Lung (tissue), 12 donors: ENCODE results near the gene ACER3. TPM values are rescaled to one million over a fixed set of nuclear protein-coding genes. Genes with fewer than 3 reads are reported as not detected.

Experiments
- ATAC-seq: fragments of 200-7000 bp; cut with Tn5 transposase; one replicate; pipeline ENCODE4 v1.9.1; 2020; ENCODE audit warnings: moderate number of reproducible peaks; ENCODE audit not compliant: insufficient read depth, low FRiP score
- DNase-seq, 3 donors: peaks; one replicate each; pipeline ENCODE4 v3.0.0-alpha.2; 2013 to 2017
- H3K27ac ChIP-seq, 2 donors: one replicate each; pipeline ENCODE4 v1.5.1; 2013; ENCODE audit warnings: mild to moderate bottlenecking in 2 of 2, moderate library complexity in 2 of 2, control low read depth in 1 of 2, inconsistent platforms in 1 of 2, low read depth in 1 of 2, low read length in 1 of 2
- H3K27me3 ChIP-seq, 3 donors: one replicate each; pipeline ENCODE4 v1.5.1; 2013; ENCODE audit warnings: low read length in 2 of 3; ENCODE audit not compliant: control insufficient read depth in 3 of 3, insufficient read depth in 3 of 3
- H3K36me3 ChIP-seq, 4 donors: one replicate each; pipeline ENCODE4 v1.5.1; 2013; ENCODE audit warnings: low read length in 4 of 4, mild to moderate bottlenecking in 1 of 4, moderate library complexity in 1 of 4; ENCODE audit not compliant: control insufficient read depth in 4 of 4, insufficient read depth in 4 of 4
- H3K4me1 ChIP-seq, 5 donors: one replicate each; pipeline ENCODE4 v1.5.1; 2013; ENCODE audit warnings: low read length in 5 of 5, mild to moderate bottlenecking in 2 of 5, moderate library complexity in 1 of 5; ENCODE audit not compliant: control insufficient read depth in 5 of 5, insufficient read depth in 5 of 5
- H3K4me3 ChIP-seq: one replicate; pipeline ENCODE4 v1.5.1; 2013; ENCODE audit warnings: mild to moderate bottlenecking, control low read depth, moderate library complexity
- H3K9ac ChIP-seq, 2 donors: one replicate each; pipeline ENCODE4 v1.5.1; 2013; ENCODE audit warnings: low read length in 2 of 2, control low read depth in 1 of 2; ENCODE audit not compliant: insufficient read depth in 1 of 2
- H3K9me3 ChIP-seq, 4 donors: one replicate each; pipeline ENCODE4 v1.5.1; 2013; ENCODE audit warnings: low read length in 3 of 4, mild to moderate bottlenecking in 1 of 4, moderate library complexity in 1 of 4; ENCODE audit not compliant: control insufficient read depth in 4 of 4, insufficient read depth in 3 of 4
- CTCF ChIP-seq: IDR thresholded peaks from 2 replicates; pipeline ENCODE4 v1.5.1; 2012; ENCODE audit warnings: mild to moderate bottlenecking; ENCODE audit errors: control extremely low read depth, extremely low read depth
- WGBS, 2 donors: extraction: QIAGEN DNeasy Blood & Tissue Kit; methylation state at CpG; one replicate each; pipeline ENCODE4 v1.1.7; 2013; 5-methylcytosine and 5-hydroxymethylcytosine counted together
- polyA plus RNA-seq, 2 donors: library from polyadenylated mRNA; stranded (reverse); fragments of 200-250 nt; gene quantifications; one replicate each; pipeline ENCODE4 v1.2.1, GENCODE V29; 2013
- total RNA-seq, 2 donors: library from RNA; depleted of rRNA in 1 of 2; stranded (reverse); fragments of >200 nt in 1 of 2; gene quantifications; one replicate each; pipeline ENCODE4 v1.2.1, GENCODE V29; 2014 to 2021
- donor health status: control.
- donor health status: control.
- donor health status: Bipolar disorder and iron deficiency.
- donor health status: healthy.
- donor health status: DM: yes; HTN: yes; CAD: no.

The ACER3 gene
- total and polyA plus RNA-seq, 4 donors, result 7.9 to 37.0 (median 12.7) TPM

DNA sequence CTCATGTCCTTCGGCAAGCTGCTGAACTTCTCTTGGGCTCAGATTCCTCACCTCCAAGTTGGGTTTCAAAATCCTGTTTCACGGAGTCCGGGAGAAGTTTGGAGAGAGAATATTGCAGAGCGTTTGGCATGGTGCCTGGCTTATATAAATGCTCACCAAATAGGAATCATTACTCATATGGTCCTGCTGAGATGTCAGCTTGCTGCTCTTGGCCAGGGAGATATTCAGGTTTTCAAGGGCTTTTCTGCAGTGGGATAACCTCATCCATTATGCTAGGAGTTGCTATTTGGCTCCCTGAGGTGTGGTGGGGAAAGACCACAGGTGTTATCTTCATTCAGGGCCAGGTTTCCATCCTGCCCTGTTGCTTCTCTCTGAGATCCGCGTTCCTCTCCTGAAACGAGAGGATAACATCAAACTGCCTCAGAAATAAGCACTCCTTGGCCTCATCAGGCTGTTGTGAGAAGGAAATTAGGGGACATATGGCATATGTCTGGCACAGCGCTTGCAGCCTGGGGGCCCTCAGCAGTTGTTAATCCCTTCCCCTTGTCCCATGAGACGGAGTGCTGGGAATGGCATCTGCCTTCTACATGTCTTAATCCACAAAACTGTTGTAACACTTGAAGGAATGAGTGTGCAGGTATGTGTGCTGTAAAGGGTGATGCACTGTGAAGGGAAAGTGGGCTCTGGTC is 29.9 kb upstream of the ACER3 start:
- Histone ChIP-seq H3K4me1 (peaks cover 0 to 12% (median 7%) of the 10 kb centered on the region in 5 donors), H3K9ac (no peak overlapping the region), H3K4me3 (no peak overlapping the region), H3K36me3 (no peaks in the 10 kb centered on the region), H3K9me3 (no peaks in the 10 kb centered on the region), H3K27me3 (no peaks in the 10 kb centered on the region), H3K27ac (no peak overlapping the region)
- ATAC-seq (no peak), DNase-seq (peak in 1 of 3 donors; percentile 43)
- WGBS, 2 donors, result 68 to 80% methylated on average over 9 of the region's 9 CpGs
- no peak for TF ChIP-seq CTCF

DNA sequence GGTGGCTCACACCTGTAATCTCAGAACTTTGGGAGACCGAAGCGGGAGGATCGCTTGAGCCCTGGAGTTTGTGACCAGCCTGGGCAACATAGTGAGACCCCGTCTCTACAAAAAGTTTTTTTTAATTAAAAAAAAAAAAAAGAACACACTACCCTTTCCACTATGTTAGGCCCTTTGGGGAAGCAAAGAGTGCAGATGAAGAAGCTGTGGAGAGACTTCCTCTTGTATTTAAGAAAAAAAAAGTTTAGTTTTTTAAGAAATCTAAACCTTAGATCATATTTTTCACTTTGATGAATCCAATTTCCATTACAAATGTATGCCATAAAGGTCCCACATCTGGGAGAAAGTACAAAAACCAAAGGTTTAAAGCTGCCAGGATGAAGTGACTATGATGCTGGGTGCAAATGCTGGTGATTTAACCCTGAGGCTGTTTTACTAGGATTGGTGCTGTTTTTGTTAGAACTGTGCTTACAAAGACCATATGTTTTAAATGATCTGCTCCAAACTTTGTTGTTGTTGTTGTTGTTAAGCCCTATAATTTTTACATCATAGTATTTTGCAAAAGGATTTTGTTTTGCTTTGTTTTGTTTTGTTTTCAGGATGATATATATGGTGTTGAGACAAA is 28.9 kb upstream of the ACER3 start:
- 94 to 100% methylated on average over 4 of the region's 4 CpGs for WGBS, 2 donors
- H3K27ac ChIP-seq, result no peak overlapping the region
- no peaks in the 10 kb centered on the region for H3K36me3 ChIP-seq
- no peaks in the 10 kb centered on the region for H3K27me3 ChIP-seq
- H3K4me3 ChIP-seq, result no peak overlapping the region
- no peak overlapping the region for H3K9ac ChIP-seq
- H3K9me3 ChIP-seq, result no peaks in the 10 kb centered on the region
- ATAC-seq (no peak), DNase-seq (no peak)
- H3K4me1 ChIP-seq, result peaks cover 0 to 19% (median 9%) of the 10 kb centered on the region in 5 donors
- TF ChIP-seq CTCF, result no peak

DNA sequence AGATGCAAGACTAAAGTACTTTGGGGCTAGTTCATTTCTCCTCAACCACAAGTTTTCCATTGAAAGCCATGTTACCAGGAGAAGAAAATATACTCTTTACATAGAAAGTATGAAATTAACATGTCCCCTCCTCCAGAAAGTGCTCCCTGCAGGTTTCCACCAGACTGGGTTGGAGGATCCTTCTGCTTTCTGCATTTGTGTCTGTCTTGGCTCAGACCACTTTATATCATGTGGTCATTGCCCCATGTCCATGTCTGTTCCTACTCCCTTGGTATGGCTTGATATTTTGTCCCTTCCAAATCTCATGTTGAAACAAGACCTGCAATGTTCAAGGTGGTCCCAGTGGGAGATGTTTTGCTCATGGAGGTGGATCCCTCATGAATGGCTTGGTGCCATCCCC is 28.4 kb upstream of the ACER3 start:
- Histone ChIP-seq H3K27ac (no peak overlapping the region), H3K27me3 (no peaks in the 10 kb centered on the region), H3K4me3 (no peak overlapping the region), H3K9ac (no peak overlapping the region), H3K9me3 (no peaks in the 10 kb centered on the region), H3K36me3 (no peaks in the 10 kb centered on the region), H3K4me1 (peaks cover 0 to 23% (median 12%) of the 10 kb centered on the region in 5 donors)
- TF ChIP-seq CTCF, result no peak
- ATAC-seq (no peak), DNase-seq (no peak)
